ENCODE measurements around the gene COL6A2.
"Not testable (repeated sequence)": the region's sequence is repeated elsewhere in the genome, so short reads cannot be mapped to it uniquely, and the experiment has no call there.

COL6A2 gene

DNA sequence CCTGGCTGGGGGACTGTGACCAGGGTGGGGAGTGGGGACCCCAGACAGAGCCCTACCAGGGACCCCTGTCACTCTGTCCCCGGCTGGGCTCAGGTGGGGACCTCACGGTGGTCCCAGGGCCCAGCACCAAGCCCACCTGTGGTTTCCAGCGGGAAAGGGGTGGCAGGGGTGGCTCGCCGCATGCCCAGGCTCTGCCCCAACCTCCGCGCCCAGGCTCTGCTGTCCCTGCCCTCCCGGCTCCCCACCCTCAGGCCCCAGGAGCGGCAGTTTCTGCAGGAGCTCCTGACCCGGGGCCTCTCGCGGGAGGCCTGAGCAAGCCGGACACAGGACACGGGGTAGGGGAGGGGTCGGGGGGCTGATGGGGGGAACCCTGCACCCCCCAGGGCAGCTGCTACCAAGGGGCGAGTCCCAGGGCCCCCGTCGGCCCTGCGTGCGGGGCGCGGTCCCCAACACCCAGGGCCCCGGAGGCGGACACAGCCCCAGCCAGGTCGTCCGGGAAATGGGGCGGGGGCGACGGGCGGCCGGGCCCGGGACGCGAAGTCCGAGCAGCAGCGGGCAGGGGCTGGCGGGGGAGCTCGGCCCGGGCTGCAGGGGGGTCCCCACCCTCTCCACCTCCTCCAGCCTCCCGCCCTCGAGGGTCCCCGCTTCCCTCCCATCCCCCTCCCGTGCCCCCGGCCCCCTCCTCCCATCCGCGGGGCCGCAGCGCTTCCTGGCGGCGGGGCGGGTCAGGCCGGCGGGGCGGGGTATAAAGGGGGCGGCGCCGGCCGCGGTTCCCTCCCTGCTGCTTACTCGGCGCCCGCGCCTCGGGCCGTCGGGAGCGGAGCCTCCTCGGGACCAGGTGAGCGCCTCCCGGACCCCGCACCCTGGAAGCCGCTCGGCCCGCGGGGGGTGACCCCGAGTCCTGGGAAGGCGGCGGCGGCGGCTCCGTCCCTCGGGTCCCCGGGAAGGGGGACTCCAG lies at the start of gene COL6A2:
Gene COL6A2, plus strand, starts transcription at position 777 of the 958 bp plus-strand sequence.
- no peak for DNase-seq

- DNase-seq: no peak
Observed at GRCh38 chr21:46048926-46049889, 48.7 kb upstream of the COL6A2 start.

- no peak for DNase-seq
Observed at GRCh38 chr21:46049890-46050667, 47.8 kb upstream of the COL6A2 start.

- DNase-seq: no peak
Observed at GRCh38 chr21:46050668-46051378, 47.1 kb upstream of the COL6A2 start.

GRCh38 chr21:46051379-46051770 lies 46.5 kb upstream of the COL6A2 start:
- no peak for DNase-seq

DNA sequence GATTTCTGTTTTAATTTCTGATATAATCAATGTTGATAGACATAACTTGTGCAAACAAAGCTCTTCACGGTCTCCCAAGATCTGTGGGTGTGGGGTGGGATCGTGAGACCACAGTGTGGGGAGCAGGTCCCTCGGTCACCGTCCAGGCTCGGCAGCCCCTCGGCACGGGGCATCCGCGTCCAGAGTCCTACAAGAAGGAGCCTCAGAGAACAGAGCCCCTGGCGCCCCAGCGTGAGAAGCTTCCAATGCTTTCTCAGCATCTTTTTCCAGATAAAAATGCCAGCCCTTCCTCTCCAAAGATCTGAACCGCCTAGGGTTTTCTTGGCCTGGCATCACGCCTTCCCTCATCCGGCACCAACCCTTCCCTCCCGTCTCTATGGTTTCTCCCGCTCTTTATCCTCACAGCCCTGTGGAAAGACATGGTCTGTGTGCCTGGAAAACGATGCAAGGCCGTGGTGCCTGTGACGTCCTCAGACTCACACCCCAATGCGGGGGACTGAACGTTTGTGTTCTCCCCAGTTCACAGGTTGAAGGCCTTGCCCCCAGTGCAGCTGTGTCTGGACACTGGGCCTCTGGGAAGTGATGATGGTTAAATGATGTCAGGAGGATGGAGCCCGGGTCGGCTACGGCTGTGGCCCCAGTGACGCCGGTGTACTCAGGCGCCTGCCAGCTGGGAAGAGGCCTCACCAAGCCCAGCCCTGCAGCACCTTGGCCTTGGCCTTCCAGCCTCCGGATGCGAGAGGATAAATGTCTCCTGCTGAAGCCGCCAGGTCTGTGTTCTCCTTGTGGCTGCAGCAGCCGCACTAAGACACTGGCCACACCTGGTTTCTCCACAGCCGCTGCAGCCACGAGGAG lies 45.9 kb upstream of the COL6A2 start:
- no peak for DNase-seq

- DNase-seq: no peak
Observed at GRCh38 chr21:46052703-46053651, 44.9 kb upstream of the COL6A2 start.

GRCh38 chr21:46054031-46054430 lies 43.9 kb upstream of the COL6A2 start:
- DNase-seq: no peak

DNA sequence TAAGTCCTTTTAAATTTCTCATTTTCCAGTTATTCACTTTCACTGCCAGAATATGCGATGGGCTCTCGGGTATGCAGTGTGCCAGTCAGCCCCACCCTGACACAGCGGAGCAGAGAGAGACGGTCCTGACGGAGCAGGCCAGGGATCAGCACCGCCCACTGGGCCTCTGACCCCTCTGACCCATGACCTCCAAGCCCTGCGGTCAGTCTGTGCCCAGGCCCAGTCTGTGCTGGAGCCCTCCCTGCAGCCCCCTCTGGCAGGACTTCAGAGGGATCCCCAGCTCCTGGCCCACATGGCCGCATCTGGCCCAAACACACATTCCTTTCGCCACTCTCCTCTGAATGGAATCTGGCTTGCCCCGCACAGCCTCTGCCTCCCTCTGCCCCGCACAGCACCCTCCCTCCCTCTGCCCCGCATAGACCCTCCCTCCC lies 43.4 kb upstream of the COL6A2 start:
- DNase-seq: no peak

DNA sequence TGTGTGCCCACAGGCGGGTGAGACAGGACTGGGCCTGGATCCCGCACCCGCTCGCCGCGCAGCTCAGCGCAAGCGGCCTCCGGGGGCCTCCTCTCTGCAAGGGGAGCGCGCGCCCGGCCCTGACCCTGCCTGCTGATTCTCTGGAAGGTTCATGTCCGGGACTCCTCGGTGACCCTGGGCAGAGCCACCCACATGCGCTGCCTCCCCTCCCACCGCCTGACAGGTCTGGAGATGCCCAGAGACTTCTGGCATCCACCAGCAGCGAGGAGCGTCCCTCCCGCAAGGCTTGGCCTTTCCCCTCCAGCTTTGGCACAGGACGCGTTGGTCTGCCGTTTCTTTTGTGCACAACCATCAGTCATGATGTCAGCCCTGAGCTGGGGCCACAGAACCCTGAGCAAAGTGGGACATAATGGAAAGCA lies 42.0 kb upstream of the COL6A2 start:
- no peak for DNase-seq

- DNase-seq: no peak
Observed at GRCh38 chr21:46056450-46056903, 41.4 kb upstream of the COL6A2 start.

DNA sequence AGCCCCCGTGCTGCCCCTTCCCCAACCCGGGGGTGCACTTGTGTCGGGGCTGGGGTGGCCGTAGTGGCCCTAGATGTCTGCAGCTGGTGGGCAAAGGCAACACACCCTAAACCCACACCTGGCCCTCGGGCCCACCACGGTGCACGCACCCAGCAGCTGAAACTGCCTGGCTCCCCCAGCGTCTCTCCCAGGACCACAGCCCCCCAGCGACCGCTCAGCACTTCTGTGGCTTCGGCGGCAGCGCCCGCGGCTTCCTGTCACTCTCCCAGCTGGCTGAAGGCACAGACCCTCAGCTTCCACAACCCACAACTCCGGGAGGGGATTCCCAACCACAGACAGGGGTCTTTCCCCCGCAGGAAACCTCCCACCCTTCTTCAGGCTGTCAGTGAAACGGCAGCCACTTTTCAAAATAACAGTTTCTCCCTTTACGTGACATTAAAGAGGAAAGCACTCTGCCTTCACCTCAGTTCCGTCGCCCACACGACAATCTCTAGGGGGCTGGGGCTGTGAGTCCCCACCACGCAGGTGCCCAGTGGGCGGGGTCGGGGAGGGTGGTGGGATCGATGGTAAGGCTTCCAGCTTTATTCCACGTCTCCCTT lies 40.7 kb upstream of the COL6A2 start:
- no peak for DNase-seq

GRCh38 chr21:46057710-46058241 lies 40.1 kb upstream of the COL6A2 start:
- DNase-seq: no peak

DNA sequence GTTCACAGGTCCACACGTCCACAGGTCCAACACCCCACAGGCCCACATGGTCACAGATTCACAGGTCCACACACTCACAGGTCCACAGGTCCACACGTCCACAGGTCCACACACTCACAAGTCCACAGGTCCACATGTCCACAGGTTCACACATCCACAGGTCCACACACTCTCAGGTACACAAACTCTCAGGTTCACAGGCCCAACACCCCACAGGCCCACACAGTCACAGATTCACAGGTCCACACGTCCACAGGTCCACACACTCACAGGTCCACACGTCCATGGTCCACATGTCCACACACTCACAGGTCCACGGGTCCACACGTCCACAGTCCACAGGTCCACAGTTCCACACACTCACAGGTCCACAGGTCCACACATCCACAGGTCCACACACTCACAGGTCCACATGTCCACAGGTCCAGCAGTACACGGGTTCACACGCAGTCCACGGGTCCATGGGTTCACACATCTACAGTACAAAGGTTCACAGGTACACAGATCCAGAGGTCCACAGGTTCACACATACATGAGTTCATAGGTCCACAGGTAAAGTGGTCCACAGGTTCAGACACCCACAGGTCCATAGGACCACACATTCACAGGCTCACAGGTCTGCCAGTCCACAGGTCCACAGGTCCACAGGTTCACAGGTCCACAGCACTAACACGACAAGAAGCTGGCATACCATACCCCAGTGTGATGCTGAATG lies 39.3 kb upstream of the COL6A2 start:
- DNase-seq: no peak

- no peak for DNase-seq
Observed at GRCh38 chr21:46059195-46059594, 38.7 kb upstream of the COL6A2 start.

DNA sequence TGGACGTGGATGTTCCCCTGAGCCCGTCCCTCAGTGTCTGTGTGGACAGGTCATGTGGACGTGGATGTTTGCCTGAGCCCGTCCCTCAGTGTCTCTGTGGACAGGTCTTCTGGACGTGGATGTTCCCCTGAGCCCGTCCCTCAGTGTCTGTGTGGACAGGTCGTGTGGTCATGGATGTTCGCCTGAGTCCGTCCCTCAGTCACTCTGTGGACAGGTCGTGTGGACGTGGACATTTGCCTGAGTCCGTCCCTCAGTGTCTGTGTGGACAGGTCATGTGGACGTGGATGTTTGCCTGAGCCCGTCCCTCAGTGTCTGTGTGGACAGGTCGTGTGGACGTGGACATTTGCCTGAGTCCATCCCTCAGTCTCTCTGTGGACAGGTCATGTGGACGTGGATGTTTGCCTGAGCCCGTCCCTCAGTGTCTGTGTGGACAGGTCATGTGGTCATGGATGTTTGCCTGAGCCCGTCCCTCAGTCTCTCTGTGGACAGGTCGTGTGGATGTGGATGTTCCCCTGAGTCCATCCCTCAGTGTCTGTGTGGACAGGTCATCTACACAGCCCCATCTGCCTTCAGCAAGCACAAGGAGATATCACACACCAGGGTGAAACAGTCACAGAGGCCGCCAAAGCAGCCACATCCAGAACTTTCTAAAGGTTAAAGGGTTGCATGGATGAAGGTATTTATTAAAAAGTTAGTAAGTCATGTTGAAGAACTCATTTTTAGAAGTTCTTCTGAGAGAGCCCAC lies 38.0 kb upstream of the COL6A2 start:
- not testable (repeated sequence) for DNase-seq

DNA sequence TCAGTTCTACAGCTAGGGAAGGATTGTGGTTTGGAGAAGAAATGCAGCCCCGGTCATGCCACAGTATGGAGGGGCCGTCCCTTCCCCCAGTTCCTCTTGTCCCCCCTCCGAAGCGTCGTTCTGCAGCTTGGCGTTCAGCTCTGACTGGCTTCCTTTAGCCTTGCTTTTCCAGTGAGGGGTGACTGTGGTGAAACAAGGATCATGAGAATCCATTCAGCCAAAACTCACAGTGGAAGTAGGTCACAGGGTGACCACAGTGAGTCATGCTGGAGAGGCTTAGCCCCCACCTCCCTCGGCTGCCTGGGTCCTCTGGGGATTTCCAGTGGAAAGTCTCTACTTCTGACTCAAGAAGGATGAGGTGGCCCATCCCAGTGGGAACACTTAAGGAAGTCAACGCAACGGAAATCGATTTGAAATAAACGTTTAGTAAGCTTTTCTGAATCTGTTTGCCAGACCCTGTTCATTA lies 37.3 kb upstream of the COL6A2 start:
- DNase-seq: peak in 1 of 2 donors; percentile 76
